ENCODE results near the gene XYLT1. TPM values are rescaled to one million over a fixed set of nuclear protein-coding genes. Genes with fewer than 3 reads are reported as not detected.
"Not testable (repeated sequence)": the region's sequence is repeated elsewhere in the genome, so short reads cannot be mapped to it uniquely, and the experiment has no call there.

Gene XYLT1
- total and polyA plus RNA-seq, 9 of the 15 experiments (the other 6 are each of a cell fraction or from before 2014, with no cell fraction given), result 0.03 to 0.09 (median 0.08) TPM; not detected in 6

DNA sequence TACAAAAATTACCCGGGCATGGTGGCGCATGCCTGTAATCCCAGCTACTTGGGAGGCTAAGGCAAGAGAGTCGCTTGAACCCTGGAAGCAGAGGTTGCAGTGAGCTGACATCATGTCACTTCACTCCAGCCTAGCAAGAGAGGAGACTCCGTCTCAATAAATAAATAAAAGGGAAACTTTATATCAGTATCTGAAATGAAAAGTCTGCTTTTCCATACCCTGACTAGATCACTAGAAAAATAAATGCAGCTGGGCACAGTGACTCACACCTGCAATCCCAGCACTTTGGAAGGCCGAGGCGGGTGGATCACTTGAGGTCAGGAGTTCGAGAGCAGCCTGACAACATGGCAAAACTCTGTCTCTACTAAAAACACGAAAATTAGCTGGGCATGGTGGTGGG, 36.8 kb upstream of the XYLT1 start:
- H3K9me1 ChIP-seq (ENCODE audit: control insufficient read depth, insufficient read depth, low read length); CTCF ChIA-PET (ENCODE audit: low intra/inter-chr PET ratio); in situ Hi-C loops (cut with MboI); H3K27me3 ChIP-seq (ENCODE audit: control insufficient read depth in 2 of 2, insufficient read depth in 2 of 2, low read length in 2 of 2); ATAC-seq; H3K4me3 ChIP-seq; H3K79me2 ChIP-seq (ENCODE audit: control insufficient read depth, insufficient read depth, low read length); BruUV-seq (replicated peaks); H3K36me3 ChIP-seq (ENCODE audit: control insufficient read depth, insufficient read depth, low read length); H3K4me2 ChIP-seq (ENCODE audit: insufficient read depth, low read length); H3K4me1 ChIP-seq (replicated peaks in 1 of 2; ENCODE audit: control insufficient read depth in 2 of 2, insufficient read depth in 2 of 2, low read length in 2 of 2); H2AFZ ChIP-seq (ENCODE audit: low read depth, low read length); H4K20me1 ChIP-seq (replicated peaks; ENCODE audit: control insufficient read depth, insufficient read depth, low read length); intact Hi-C loops (cut with micrococcal nuclease); H3K9me3 ChIP-seq (replicated peaks; ENCODE audit: control insufficient read depth, insufficient read depth, low read depth, low read length); H3K27ac ChIP-seq (ENCODE audit: extremely low read depth, low read depth, low read length); DNase-seq (ENCODE audit: extremely low read depth in 1 of 4, low spot score in 3 of 4); POLR2A ChIA-PET; H3K9ac ChIP-seq (ENCODE audit: insufficient read depth in 1 of 2, low read depth in 2 of 2, low read length in 2 of 2); FAIRE-seq: not testable (repeated sequence)
- WGBS (ENCODE audit: insufficient coverage, low coverage, missing lambda C conversion rate), result 1% methylated on average over 8 of the region's 8 CpGs

DNA sequence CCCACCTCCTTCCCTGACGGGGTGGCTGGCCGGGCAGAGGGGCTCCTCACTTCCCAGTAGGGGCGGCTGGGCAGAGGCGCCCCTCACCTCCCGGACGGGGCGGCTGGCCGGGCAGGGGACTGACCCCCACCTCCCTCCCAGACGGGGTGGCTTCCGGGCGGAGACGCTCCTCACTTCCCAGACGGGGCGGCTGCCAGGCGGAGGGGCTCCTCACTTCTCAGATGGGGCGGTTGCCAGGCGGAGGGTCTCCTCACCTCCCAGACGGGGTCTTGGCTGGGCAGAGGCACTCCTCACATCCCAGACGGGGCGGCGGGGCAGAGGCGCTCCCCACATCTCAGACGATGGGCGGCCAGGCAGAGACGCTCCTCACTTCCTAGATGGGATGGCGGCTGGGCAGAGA, 35.1 kb upstream of the XYLT1 start:
- H3K4me3 ChIP-seq; H3K9ac ChIP-seq (ENCODE audit: insufficient read depth in 1 of 2, low read depth in 2 of 2, low read length in 2 of 2); H3K9me1 ChIP-seq (ENCODE audit: control insufficient read depth, insufficient read depth, low read length); CTCF ChIA-PET (ENCODE audit: low intra/inter-chr PET ratio); H3K4me2 ChIP-seq (ENCODE audit: insufficient read depth, low read length); H3K27me3 ChIP-seq (ENCODE audit: control insufficient read depth in 2 of 2, insufficient read depth in 2 of 2, low read length in 2 of 2); DNase-seq (ENCODE audit: extremely low read depth in 1 of 4, low spot score in 3 of 4); in situ Hi-C loops (cut with MboI); H2AFZ ChIP-seq (ENCODE audit: low read depth, low read length); intact Hi-C loops (cut with micrococcal nuclease); H3K79me2 ChIP-seq (ENCODE audit: control insufficient read depth, insufficient read depth, low read length); H3K4me1 ChIP-seq (replicated peaks in 1 of 2; ENCODE audit: control insufficient read depth in 2 of 2, insufficient read depth in 2 of 2, low read length in 2 of 2); H4K20me1 ChIP-seq (replicated peaks; ENCODE audit: control insufficient read depth, insufficient read depth, low read length); H3K36me3 ChIP-seq (ENCODE audit: control insufficient read depth, insufficient read depth, low read length); H3K27ac ChIP-seq (ENCODE audit: extremely low read depth, low read depth, low read length); POLR2A ChIA-PET; ATAC-seq; FAIRE-seq; BruUV-seq (replicated peaks); H3K9me3 ChIP-seq (replicated peaks; ENCODE audit: control insufficient read depth, insufficient read depth, low read depth, low read length): not testable (repeated sequence)
- WGBS (ENCODE audit: insufficient coverage, low coverage, missing lambda C conversion rate), result 13% methylated on average over 3 of the region's 26 CpGs

Data from K562 (cell line).